DND-41 (cell line): ENCODE data around the gene MSRB3.

Source experiments
- ATAC-seq: fragments of 200-7000 bp; cut with Tn5 transposase; 3 replicates; pipeline ENCODE4 v1.9.1; 2021; ENCODE audit warnings: low read depth; ENCODE audit not compliant: insufficient read depth
- DNase-seq: peaks from one replicate; pipeline ENCODE4 v3.0.0-alpha.2; 2020
- H2AFZ ChIP-seq: 2 replicates; pipeline ENCODE4 v1.6.0; 2012; ENCODE audit warnings: low read depth, low read length
- H3K27ac ChIP-seq: 2 replicates; pipeline ENCODE4 v1.5.1; 2012; ENCODE audit warnings: low read length, inconsistent platforms
- H3K27me3 ChIP-seq: fragments of 200-600 bp; sonication (generic); 2 replicates; pipeline ENCODE4 v1.6.0; 2012; ENCODE audit warnings: low read length, mild to moderate bottlenecking, inconsistent platforms; ENCODE audit not compliant: insufficient read depth, poor library complexity
- H3K36me3 ChIP-seq: 2 replicates; pipeline ENCODE4 v1.5.1; 2012; ENCODE audit warnings: low read length, inconsistent platforms; ENCODE audit not compliant: insufficient read depth
- H3K4me1 ChIP-seq: 2 replicates; pipeline ENCODE4 v1.5.1; 2012; ENCODE audit warnings: mild to moderate bottlenecking, low read length; ENCODE audit not compliant: insufficient read depth
- H3K4me2 ChIP-seq: 2 replicates; pipeline ENCODE4 v1.6.0; 2012; ENCODE audit warnings: mild to moderate bottlenecking, moderate library complexity, low read length, inconsistent platforms; ENCODE audit not compliant: insufficient read depth
- H3K4me3 ChIP-seq, 2 experiments: fragments of 200-600 bp in 1 of 2; shearing (Covaris generic) in 1 of 2; 2 replicates each; pipeline ENCODE4 v1.5.1; 2012 to 2016; ENCODE audit warnings: inconsistent platforms in 2 of 2, low read length in 2 of 2, mild to moderate bottlenecking in 2 of 2, low read depth in 1 of 2, moderate library complexity in 1 of 2
- H3K79me2 ChIP-seq: 2 replicates; pipeline ENCODE4 v1.6.0; 2012; ENCODE audit warnings: low read length, inconsistent platforms; ENCODE audit not compliant: insufficient read depth
- H3K9ac ChIP-seq: 2 replicates; pipeline ENCODE4 v1.6.0; 2012; ENCODE audit warnings: low read depth, mild to moderate bottlenecking, inconsistent platforms, low read length, moderate library complexity
- H3K9me3 ChIP-seq: 2 replicates; pipeline ENCODE4 v1.5.1; 2012; ENCODE audit warnings: low read length, moderate library complexity, mild to moderate bottlenecking, inconsistent platforms; ENCODE audit not compliant: insufficient read depth, severe bottlenecking
- H4K20me1 ChIP-seq: 2 replicates; pipeline ENCODE4 v1.6.0; 2012; ENCODE audit warnings: low read length; ENCODE audit not compliant: insufficient read depth
- EZH2 ChIP-seq: IDR thresholded peaks from 3 replicates; pipeline ENCODE4 v1.6.1; 2012; ENCODE audit warnings: borderline replicate concordance, low read depth, mild to moderate bottlenecking, moderate library complexity, low read length, inconsistent platforms; ENCODE audit not compliant: severe bottlenecking
- TF ChIP-seq, protein P1 (sequence below): IDR thresholded peaks from 2 replicates; pipeline ENCODE4 v1.5.1; 2012; ENCODE audit warnings: borderline replicate concordance, low read length, moderate library complexity, mild to moderate bottlenecking; ENCODE audit not compliant: poor library complexity, severe bottlenecking; ENCODE audit errors: extremely low read depth

The MSRB3 gene

DNA sequence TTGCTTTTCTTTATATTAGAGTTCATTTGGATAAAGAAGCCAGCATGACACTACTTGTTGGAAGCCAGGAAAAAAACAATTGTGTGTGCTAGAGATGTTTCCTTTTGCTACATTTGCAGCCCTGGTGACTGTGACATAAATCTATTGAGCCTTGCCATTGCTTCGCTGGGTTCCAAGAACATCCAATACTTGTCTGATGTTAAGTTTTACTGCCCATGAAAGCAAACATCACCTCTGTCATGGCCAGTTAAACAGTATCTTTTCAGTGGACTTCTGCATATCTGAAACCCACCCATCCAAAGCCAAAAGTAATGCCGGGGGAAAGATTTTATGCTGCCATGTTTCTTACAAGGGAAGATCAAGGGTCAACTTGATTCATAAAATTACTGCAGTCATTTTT, 184.0 kb downstream of the MSRB3 start:
- no peaks in the 10 kb centered on the region for H3K9me3 ChIP-seq
- no peak for ATAC-seq
- no peaks in the 10 kb centered on the region for H3K79me2 ChIP-seq
- H3K36me3 ChIP-seq = no peaks in the 10 kb centered on the region
- H4K20me1 ChIP-seq = no peaks in the 10 kb centered on the region
- no peak for TF ChIP-seq EZH2
- TF ChIP-seq, protein P1, sequence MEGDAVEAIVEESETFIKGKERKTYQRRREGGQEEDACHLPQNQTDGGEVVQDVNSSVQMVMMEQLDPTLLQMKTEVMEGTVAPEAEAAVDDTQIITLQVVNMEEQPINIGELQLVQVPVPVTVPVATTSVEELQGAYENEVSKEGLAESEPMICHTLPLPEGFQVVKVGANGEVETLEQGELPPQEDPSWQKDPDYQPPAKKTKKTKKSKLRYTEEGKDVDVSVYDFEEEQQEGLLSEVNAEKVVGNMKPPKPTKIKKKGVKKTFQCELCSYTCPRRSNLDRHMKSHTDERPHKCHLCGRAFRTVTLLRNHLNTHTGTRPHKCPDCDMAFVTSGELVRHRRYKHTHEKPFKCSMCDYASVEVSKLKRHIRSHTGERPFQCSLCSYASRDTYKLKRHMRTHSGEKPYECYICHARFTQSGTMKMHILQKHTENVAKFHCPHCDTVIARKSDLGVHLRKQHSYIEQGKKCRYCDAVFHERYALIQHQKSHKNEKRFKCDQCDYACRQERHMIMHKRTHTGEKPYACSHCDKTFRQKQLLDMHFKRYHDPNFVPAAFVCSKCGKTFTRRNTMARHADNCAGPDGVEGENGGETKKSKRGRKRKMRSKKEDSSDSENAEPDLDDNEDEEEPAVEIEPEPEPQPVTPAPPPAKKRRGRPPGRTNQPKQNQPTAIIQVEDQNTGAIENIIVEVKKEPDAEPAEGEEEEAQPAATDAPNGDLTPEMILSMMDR = no peak
- no peak overlapping the region for H3K4me3 ChIP-seq
- H3K27ac ChIP-seq = no peak overlapping the region
- no peak overlapping the region for H3K9ac ChIP-seq
- H3K27me3 ChIP-seq = no peaks in the 10 kb centered on the region
- H3K4me2 ChIP-seq = no peak overlapping the region
- DNase-seq = no peak
- no peaks in the 10 kb centered on the region for H3K4me1 ChIP-seq
- H2AFZ ChIP-seq = no peak overlapping the region

DNA sequence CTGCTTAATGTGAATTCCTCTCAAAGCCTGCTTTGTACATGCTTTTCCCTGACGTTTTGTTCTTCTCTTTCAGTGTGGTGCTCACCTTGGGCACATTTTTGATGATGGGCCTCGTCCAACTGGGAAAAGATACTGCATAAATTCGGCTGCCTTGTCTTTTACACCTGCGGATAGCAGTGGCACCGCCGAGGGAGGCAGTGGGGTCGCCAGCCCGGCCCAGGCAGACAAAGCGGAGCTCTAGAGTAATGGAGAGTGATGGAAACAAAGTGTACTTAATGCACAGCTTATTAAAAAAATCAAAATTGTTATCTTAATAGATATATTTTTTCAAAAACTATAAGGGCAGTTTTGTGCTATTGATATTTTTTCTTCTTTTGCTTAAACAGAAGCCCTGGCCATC, 184.6 kb downstream of the MSRB3 start:
- H3K4me2 ChIP-seq = no peak overlapping the region
- ATAC-seq (no peak), DNase-seq (no peak)
- no peak overlapping the region for H3K4me3 ChIP-seq
- no peaks in the 10 kb centered on the region for H3K79me2 ChIP-seq
- H3K4me1 ChIP-seq = no peaks in the 10 kb centered on the region
- TF ChIP-seq EZH2 = no peak
- TF ChIP-seq, protein P1 = no peak
- no peak overlapping the region for H2AFZ ChIP-seq
- no peak overlapping the region for H3K9ac ChIP-seq
- no peaks in the 10 kb centered on the region for H3K36me3 ChIP-seq
- no peaks in the 10 kb centered on the region for H4K20me1 ChIP-seq
- H3K9me3 ChIP-seq = no peaks in the 10 kb centered on the region
- H3K27me3 ChIP-seq = no peaks in the 10 kb centered on the region
- no peak overlapping the region for H3K27ac ChIP-seq

DNA sequence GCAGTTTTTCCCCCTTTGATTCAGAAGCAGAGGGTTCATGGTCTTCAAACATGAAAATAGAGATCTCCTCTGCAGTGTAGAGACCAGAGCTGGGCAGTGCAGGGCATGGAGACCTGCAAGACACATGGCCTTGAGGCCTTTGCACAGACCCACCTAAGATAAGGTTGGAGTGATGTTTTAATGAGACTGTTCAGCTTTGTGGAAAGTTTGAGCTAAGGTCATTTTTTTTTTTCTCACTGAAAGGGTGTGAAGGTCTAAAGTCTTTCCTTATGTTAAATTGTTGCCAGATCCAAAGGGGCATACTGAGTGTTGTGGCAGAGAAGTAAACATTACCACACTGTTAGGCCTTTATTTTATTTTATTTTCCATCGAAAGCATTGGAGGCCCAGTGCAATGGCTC, 185.1 kb downstream of the MSRB3 start:
- Histone ChIP-seq H4K20me1 (no peaks in the 10 kb centered on the region), H3K27ac (no peak overlapping the region), H3K4me1 (no peaks in the 10 kb centered on the region), H3K4me2 (no peak overlapping the region), H2AFZ (no peak overlapping the region), H3K27me3 (no peaks in the 10 kb centered on the region), H3K4me3 (no peak overlapping the region), H3K9me3 (no peaks in the 10 kb centered on the region), H3K36me3 (no peaks in the 10 kb centered on the region), H3K79me2 (no peaks in the 10 kb centered on the region), H3K9ac (no peak overlapping the region)
- TF ChIP-seq, protein P1 = no peak
- TF ChIP-seq EZH2 = no peak
- ATAC-seq (no peak), DNase-seq (no peak)

DNA sequence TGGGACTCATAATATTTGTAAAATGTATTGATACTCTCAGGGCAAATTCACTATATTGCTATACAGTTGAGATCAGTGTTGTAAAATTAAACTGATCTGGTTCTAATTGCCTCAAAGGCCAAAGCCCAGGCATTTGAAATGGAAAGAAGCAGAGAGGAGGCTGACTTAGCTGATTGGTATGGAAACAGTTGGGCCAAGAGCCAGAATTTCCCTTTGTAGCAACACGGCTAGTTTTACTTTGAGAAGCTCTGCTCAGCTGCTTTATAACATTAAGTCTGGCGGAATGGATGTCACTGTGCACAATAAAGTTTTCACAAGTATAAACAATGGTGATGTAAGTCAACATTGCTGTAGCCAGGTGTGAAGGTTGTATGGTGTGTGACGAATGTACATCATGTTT, 186.4 kb downstream of the MSRB3 start:
- DNase-seq (no peak), ATAC-seq (no peak)
- Histone ChIP-seq H3K4me3 (no peak overlapping the region), H3K27me3 (no peaks in the 10 kb centered on the region), H3K79me2 (no peaks in the 10 kb centered on the region), H3K9me3 (no peaks in the 10 kb centered on the region), H3K27ac (no peak overlapping the region), H3K36me3 (no peaks in the 10 kb centered on the region), H4K20me1 (no peaks in the 10 kb centered on the region), H3K4me2 (no peak overlapping the region), H2AFZ (no peak overlapping the region), H3K4me1 (no peaks in the 10 kb centered on the region), H3K9ac (no peak overlapping the region)
- TF ChIP-seq, protein P1 = no peak
- TF ChIP-seq EZH2 = no peak
